Activated naive CD4-positive, alpha-beta T cell treated with anti-CD3 and anti-CD28 coated beads, Interleukin-2, amount 50 U/mL, for 16 hours (primary cell): ENCODE measurements around the gene FOXD1.
A peak's percentile ranks its signal among the peaks of the same experiment; 100 is the strongest.
"Not testable (repeated sequence)": the region's sequence is repeated elsewhere in the genome, so short reads cannot be mapped to it uniquely, and the experiment has no call there.

Experiments used
- DNase-seq: peaks from one replicate; pipeline ENCODE4 v3.0.0-alpha.2; 2020

FOXD1 gene

DNA sequence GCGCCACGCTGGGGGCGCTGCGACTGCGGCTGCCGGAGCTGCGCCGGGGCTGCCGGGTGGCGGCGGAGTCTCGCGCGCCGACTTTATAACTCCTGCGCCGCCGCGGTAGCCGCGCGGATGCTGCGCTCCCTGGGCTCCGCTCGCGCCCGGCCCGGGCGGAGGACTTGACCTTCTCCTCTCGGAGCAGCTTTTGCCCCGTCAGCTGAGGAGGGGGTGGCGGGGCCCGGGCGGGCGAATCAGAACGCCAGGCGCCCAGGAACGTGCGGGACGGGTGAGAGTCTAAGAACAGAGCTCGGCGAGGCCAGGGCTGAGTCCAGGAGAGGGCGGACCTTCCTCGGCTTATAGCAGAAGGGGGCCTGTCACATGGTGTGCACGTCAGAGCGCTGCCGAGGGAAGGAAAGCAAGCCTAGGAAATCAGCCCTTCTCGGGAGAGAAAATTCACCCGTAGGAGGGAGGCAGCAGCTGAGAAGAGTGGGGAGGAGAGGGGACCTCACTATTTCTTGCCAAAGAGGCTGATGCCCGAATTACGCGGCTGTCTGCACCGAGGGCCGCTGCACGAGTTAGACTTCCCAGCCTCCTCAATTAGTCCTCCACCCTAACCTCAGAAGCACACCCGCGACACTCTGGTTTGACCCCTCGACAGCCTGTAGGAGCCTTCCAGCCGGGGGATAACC is at the start of gene FOXD1:
TSS of gene FOXD1 (minus strand) at position 315 of the 674 bp plus-strand sequence. CDS start 415 bp downstream, outside the sequence.
- DNase-seq, result peak; percentile 25

DNA sequence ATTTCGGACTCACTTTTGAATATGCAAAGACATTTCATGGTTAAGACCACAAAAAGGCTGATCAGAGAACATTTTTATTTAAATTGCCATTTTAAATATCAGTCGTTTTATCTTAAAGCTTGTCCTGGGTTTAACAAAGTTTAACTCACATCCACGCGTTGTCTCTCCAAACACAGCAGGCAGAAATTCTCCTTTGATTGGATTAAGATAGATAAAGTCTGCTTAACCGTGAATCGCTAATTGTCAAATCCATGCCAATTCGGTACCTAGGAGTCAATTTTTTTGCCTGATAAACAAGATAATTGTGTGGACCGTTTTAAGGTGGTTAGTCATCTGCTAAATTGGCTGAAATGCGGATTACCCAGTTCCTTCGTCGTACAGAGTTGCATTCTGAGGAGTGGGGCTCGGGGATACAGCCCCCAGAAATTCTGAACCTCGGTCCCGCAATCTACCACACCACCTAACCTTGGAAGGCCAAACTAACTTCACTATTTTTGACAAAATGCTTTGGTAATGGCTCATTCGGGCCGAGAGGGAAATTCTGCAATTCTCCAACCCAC is 49.0 kb upstream of the FOXD1 start:
- DNase-seq, result no peak

DNA sequence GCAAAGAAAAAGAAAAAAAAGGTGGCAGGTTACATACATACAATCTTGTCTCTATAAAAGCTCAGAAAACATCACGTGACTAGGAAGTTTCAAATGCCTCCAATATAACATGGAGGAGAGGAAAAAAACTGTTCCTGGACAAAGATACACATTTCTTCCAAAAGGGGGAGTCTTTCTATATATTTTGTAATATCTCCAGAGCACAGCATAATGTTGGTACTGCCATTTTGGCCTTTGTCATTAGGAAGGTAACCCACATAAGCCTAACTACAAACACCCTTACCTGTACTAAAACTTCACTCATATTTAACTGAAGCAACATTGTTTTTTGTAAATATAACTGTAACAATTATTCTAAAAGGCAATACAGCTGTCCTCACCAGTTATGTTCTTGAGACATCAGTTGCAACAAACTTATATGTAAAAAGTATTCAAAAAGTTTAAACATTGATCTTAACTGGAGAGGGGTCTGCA is 48.4 kb upstream of the FOXD1 start:
- DNase-seq, result no peak

DNA sequence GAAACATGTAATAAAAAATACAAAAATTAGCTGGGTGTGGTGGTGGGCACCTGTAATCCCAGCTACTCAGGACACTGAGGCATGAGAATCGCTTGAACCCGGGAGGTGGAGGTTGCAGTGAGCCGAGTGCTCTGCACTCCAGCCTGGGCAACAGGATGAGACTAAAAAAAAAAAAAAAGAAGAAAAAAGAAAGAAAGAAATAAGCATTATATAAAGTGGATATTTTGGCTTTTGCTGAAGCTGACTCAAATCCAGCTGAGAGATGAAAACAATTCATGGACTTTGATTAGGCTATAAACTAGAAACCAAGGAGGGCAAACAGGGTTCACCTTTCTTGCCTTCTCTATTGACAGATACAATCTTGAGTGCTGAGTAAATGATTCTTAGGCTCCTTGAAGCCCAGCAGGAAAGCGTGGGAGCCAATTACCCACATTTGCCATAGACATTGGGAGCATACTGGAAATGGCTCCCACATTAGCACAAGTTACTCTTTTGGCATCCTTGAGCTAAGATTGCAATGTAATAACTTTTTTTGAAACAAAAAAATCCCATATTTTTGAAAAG is 47.3 kb upstream of the FOXD1 start:
- no peak for DNase-seq

DNA sequence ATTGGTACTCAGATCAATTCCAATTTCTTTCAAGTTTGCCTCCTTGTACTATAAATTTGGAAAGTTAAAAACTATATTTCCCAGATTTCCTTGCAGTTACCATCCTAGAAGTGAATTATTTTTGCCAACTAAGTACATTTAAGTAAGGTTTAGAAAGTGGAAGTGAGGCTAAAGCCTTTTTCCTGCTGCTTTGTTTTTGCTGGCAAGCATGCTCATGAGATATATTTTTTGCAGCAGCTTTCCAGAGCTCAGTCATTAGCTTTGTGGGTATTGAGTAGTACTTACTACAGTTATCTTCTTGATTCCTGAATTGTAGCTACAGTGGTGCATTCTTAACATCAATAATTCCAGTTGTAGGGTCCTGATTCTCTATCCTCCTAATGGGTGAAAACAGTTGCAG is 46.1 kb upstream of the FOXD1 start:
- no peak for DNase-seq

DNA sequence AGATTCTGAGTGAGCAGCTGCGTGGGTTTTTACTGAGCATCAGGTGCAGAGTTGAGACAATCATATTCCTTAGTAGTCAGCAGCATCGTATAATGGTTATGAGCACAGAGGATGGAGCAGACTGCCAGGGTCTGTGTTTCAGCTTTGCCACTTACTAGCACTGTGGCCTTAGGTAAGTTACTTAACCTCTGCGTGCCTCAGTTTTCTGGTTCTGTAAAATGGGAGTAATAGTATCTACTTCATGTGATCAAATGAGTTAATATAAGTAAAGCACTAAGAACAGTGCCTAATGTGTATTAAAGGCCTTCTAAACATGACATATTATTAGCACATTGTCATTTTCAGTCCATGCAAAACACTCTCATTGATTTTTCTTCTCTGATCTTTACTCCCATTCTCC is 44.8 kb upstream of the FOXD1 start:
- DNase-seq, result no peak

DNA sequence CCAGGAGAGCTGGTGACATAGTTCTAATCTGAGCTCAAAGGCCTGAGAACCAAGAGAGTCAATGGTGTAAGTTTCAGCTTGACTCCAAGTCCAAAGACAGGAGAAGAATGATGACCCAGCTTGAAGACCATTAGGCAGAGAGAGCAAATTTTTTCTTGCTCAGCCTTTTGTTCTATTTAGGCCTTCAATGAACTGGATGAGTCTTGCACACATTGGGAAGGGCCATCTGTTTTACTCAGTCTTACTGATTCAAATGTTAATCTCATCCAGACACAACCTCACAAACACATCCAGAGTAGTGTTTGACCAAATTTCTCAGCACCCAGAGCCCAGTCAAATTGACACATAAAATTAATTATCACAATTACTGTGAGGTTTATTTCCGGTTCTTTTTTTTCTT is 42.6 kb upstream of the FOXD1 start:
- DNase-seq, result no peak

DNA sequence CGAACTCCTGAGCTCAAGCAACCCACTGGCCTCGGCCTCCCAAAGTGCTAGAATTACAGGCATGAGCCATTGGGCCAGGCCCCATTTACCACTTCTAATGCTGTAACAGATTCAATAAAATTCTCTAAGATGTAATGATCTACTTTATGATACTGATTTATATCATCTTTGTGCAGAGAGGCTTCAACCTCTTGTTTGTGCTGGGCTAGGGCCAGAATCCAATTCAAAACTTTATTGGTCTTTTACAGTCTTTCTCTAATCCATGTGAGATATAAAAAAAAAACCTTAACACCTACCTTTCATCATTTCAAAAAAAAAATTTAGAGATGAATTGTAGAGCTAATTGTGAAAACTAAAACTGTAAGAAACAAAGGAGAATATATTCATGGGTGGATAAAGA is 41.5 kb upstream of the FOXD1 start:
- DNase-seq, result no peak

DNA sequence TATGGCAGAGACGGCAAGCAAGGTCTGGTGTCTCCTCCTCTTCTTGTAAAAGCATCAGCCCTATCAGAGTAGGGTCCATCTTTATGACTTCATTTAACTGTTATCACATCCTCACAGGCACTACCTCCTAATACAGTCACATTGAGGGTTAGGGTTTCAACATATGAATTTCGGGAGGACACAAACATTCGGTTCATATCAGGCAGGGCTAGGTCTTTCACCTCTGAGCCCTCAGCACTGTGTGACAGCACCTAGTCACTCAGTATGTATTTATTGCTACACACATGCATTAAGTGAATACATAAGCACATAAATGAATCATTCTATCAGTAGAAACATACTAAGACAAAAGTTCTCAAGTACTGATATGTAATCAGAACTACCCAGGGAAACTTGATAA is 40.2 kb upstream of the FOXD1 start:
- no peak for DNase-seq

DNA sequence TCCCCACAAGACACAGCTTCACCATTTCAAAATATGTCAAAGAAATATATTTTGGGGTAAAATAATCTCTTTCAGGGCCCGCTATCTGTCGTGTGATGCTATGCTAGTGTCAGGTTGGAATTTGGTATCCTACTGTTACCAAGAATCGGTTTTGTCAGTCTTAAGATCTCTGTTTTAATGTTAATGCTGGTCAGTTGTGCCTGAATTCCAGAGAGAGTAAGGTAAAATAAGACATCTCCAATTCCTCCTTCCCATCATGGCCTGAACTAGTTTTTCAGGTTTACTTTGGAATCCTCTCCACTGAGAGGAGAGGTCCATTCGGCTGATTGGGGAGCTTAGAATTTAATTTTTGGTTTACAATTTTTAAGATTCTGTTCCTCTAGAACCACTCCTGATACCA is 39.2 kb upstream of the FOXD1 start:
- no peak for DNase-seq

DNA sequence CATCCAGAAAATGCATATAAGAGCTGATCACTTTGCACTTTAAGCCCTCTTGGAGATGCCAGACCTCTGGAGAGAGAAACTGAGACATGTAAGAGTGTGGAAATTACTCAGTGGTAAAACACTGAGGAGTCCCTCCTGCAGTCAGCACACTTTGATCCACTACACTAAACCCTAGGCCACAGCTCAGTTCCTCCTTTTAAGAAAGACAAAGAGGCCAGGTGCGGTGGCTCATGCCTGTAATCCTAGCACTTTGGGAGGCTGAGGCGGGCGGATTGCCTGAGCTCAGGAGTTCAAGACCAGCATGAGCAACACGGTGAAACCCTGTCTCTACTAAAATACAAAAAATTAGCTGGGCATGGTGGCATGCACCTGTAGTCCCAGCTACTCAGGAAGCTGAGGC is 38.7 kb upstream of the FOXD1 start:
- not testable (repeated sequence) for DNase-seq

DNA sequence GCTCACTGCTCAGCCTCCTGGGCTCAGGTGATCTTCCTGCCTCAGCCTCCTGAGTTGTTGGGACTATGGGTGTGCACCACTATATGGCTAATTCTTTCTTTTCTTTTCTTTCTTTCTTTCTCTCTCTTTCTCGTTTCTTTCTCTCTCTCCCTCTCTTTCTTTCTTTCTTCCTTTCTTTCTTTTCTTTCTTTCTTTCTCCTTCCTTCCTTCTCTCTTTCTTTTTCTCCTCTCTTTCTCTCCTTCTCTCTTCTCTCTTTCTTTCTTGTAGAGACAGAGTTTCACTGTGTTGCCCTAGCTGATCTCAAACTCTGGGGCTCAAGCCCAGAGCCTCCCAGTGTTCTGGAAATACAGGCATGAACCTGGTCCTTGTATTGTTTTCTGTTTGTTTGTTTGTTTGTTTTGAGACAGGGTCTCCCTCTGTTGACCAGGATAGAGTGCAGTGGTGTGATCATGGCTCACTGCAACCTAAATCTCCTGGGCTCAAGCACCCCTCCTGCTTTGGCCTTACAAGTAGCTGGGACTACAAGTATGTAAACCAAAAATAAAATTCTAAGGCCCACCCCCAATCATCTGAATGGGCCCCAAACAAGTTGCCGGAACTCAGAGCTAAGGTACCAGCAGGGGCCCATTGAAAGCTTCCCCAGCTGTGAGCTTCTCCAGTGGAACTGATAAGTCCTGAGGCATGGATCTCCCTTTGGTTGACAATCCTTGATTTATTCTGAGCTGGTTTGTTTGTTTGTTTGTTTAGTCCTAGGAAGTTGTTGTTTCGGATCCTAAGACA is 37.7 kb upstream of the FOXD1 start:
- DNase-seq, result no peak

DNA sequence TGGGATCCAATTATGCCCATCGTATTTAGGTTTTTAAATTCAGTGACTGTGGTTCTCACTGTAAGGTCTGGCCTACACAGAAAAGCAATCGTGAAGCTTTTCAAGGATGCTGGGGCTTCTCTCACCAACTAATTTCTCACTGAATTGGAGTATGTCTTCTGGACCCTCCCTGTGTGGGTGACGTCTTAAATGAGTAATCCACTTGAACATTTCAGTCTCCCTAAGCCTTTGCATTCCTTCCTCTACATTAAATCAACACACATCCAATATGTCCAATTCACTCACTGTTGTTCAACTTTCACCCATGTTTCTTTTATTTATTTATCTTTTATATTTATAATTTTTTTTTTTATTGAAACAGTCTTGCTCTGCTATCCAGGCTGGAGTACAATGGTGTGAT is 37.1 kb upstream of the FOXD1 start:
- no peak for DNase-seq

DNA sequence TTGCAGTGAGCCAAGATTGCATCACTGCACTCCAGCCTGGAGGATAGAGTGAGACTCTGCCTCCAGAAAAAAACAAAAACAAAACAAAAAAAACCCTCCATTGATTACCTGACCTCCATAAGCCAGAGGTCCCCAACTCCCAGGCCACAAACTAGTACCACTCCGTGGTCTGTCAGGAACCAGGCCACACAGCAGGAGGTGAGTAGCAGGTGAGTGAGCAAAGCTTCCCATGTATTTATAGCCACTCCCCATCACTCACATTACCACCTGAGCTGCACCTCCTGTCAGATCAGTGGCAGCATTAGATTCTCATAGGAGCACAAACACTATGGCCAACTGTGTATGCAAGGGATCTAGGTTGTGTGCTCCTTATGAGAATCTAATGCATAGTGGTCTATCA is 35.9 kb upstream of the FOXD1 start:
- no peak for DNase-seq

DNA sequence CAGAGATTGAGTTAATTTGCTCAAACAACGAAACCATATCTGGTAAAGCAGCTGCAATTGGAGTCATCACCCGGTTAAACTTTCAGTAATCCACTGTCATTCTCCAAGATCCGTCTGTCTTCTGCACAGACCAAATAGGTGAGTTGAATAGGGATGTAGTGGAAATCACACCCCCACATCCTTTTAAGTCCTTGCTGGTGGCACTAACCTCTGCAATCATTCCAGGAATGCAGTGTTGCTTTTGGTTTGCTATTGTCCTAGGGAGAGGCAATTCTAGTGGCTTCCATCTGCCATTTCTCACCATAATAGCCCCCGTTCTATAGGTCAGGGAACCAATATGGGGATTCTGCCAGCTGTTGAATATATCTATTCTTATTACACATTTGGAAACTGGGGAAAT is 35.1 kb upstream of the FOXD1 start:
- DNase-seq, result no peak

DNA sequence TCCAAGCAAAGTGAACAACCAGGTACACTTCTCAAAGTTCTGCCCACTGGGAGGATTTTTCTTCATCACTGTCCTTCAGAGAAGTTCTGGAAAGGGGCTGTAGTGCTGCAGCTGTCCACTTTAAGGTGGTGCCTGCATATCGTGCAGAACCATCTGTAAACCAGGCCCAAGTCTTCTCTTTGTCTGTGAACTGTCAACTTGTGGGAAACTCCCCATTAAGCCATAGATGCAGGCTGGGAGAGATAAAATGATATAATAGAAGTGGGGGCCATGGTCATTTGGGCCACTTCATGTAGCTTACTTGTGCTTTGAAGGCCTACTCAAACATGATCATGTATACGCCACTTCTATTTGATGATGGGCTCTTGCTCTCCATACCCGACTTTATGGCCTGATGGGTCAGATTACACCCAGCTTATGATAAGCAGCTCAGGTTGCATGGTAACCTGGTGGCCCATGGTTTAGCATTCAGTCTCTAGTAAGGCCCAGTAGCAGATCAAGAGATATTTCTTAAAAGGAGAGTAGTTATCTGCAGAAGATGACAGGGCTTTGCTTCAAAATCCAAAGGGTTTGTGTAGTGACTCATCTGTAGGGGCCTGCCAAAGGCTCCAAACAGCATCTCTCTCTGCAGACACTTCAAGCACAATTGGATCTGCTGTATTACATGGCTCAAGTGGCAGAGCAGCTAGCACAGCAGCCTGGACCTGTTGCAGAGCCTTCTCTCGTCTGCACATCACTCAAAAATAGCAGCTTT is 34.0 kb upstream of the FOXD1 start:
- DNase-seq, result no peak

DNA sequence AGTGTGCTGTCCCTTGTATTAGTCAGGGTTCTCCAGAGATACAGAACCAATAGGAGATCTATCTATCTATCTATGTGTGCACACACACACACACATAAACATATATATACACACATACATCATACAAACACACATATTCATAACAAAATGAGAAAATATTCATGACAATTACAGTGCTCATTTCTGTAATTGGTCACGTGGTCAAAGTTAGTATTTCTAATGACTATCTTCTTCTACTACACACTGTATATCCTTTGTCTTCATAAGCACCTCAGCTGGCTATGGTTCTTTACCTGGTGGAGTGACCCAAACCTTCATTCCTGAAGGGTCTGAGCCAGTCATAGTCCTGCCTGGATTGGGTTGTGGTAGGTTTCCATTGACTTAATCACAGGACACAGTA is 31.9 kb upstream of the FOXD1 start:
- DNase-seq, result no peak

DNA sequence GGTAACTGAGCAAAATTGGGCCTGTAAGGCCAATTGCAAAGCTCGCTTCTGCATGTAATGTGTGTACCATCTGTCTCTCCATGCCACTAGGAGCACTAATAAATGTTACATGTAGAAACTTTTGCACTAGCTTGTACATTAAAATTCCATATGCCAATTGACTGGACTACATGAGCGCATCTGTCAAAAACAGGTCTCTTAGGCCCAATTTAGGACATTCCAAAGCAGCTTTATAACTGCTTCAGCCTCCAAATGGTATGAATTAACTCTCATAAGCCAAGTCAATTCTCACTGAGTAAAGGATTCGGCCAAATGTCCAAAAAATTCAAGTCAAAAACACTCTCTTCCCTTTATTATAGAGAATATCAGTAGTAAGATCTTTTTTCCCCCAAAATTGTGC is 23.5 kb upstream of the FOXD1 start:
- no peak for DNase-seq

DNA sequence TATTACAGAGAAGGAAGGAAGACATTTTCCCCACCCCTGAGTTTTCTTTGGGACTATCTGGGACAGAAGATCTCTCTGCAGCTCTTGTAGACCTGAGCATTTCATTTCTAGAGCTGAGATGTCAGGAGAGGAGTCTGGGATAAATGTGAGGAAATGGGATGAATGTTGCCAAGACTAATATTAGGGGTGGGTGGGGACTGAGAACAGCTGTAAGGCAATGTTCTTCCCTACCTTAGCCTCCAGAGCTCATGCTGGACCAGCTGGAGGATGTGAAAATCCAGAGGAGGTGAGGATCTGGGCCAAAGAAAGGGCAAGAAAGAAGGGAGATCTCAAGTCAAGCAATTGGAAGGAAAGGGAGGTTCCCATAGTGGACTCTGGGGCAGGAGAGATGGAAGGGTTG is 23.1 kb upstream of the FOXD1 start:
- DNase-seq, result no peak

DNA sequence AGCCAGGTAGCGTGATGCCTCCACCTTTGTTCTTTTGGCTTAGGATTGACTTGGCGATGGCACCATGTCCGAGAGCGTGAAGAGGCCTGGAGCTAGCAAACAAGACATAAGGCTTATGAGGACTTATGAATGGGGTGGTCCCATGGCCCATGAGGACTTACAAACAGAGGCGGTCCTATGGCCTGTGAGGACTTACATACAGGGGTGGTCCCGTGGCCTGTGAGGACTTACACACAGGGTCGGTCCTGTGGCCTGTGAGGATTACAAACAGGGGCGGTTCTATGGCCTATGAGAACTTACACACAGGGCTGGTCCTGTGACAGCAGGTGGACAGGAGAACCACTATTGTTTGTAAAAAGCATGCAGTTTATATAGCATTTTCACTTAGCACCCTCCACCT is 21.3 kb upstream of the FOXD1 start:
- DNase-seq, result no peak

DNA sequence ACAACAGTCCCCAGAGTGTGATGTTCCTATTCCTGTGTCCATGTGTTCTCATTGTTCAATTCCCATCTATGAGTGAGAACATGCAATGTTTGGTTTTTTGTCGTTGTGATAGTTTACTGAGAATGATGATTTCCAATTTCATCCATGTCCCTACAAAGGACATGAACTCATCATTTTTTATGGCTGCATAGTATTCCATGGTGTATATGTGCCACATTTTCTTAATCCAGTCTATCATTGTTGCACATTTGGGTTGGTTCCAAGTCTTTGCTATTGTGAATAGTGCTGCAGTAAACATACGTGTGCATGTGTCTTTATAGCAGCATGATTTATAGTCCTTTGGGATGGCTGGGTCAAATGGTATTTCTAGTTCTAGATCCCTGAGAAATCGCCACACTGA is 20.1 kb upstream of the FOXD1 start:
- not testable (repeated sequence) for DNase-seq

DNA sequence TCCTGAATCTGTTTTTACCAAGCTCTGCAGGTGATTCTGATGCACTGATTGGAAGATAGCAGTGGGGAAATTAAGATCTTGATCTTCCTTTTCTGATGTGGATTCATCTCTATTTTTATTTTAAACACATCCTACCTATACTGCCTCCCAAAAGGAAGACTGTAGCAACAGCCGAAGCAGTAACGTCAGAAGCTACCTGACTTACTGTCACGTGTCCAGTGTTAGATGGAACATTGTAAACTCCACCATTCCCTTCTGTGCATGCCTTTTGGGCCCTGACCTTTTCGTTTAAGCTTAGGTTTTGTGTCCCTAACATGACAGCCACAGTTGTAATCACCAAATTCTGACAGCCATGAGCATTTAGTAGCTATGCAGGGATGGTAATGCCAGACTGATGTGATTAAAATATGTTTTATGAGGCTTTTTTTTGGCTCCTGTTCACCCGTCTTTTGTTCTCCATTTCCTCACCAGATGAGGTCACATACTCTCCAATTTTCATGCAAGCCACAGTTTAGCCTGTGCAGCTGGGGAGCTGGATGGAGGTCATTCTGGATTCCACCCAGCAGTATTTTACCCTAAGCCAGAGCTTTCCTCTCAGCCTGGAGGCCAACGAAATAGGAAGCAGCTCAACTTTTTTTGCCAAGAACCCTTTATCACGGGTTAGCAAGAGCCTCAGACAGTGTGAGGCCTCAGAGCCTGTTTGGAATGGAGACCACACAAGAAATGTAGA is 15.6 kb upstream of the FOXD1 start:
- no peak for DNase-seq

DNA sequence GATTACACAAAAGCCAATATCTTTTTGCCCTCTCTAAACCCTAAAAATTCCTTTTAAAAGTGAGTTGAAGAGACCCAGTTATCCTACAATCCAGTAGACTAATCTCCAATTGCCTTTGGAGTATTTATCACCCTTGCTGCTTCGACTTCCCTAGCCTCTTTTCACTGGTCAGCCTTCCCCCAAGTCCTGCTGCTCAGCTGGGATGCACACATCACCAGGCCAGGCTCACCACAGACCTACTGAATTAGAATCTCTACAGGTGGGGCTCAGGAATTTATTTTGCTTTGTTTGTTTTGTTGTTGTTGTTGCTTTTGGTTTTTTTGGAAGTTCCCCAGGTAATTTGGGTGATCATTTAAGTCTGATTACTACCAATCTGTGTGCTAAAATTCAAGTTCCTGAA is 11.6 kb upstream of the FOXD1 start:
- no peak for DNase-seq
